IPS-18a (cell line): ENCODE data around the gene RIMS4.

ENCODE experiments used
- H3K27ac ChIP-seq: one replicate; pipeline ENCODE4 v1.5.1; 2013; ENCODE audit warnings: low read length
- H3K27me3 ChIP-seq: one replicate; pipeline ENCODE4 v1.6.1; 2013; ENCODE audit warnings: mild to moderate bottlenecking, low read length; ENCODE audit not compliant: control insufficient read depth, insufficient read depth
- H3K36me3 ChIP-seq: one replicate; pipeline ENCODE4 v1.6.1; 2013; ENCODE audit warnings: low read depth, low read length; ENCODE audit not compliant: control insufficient read depth
- H3K4me1 ChIP-seq: one replicate; pipeline ENCODE4 v1.6.1; 2013; ENCODE audit warnings: low read depth, low read length; ENCODE audit not compliant: control insufficient read depth
- H3K4me3 ChIP-seq: one replicate; pipeline ENCODE4 v1.5.1; 2013; ENCODE audit warnings: low read length
- H3K9ac ChIP-seq: one replicate; pipeline ENCODE4 v1.6.1; 2013; ENCODE audit warnings: mild to moderate bottlenecking, low read length, moderate library complexity
- H3K9me3 ChIP-seq: one replicate; pipeline ENCODE4 v1.6.1; 2013; ENCODE audit warnings: low read depth, low read length; ENCODE audit not compliant: control insufficient read depth

RIMS4 gene

GRCh38 chr20:44734938-44735337 lies 75.4 kb downstream of the RIMS4 start:
- Histone ChIP-seq H3K9me3 (no peaks in the 10 kb centered on the region), H3K4me3 (no peak overlapping the region), H3K27ac (no peak overlapping the region), H3K9ac (no peak overlapping the region), H3K36me3 (no peaks in the 10 kb centered on the region), H3K27me3 (no peaks in the 10 kb centered on the region), H3K4me1 (peaks cover 3% of the 10 kb centered on the region)

- H3K9me3 ChIP-seq = no peaks in the 10 kb centered on the region
- H3K36me3 ChIP-seq = no peaks in the 10 kb centered on the region
- H3K27ac ChIP-seq = no peak overlapping the region
- H3K4me3 ChIP-seq = no peak overlapping the region
- no peaks in the 10 kb centered on the region for H3K27me3 ChIP-seq
- H3K9ac ChIP-seq = no peak overlapping the region
- peaks cover 14% of the 10 kb centered on the region for H3K4me1 ChIP-seq
These were observed 76.8 kb downstream of the RIMS4 start for GRCh38 chr20:44733341-44734069.

DNA sequence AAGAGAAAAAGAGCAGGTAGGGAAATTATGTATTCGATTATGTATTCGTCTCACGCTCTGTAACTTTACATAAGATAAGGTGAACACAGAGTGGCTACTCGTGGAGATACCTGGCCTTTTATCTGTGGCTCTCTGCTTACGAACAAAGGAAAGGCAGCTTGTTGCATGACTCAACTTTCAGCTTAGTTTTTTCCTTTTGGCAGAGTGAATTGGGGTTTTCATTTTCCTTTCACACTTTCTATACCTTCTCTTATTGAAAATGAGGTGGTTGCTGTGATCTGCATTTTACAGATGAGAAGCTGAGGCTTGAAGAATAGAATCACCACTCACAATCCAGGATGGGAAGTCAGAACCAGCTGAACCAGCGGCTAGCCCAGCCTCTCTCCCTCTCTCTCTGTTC lies 78.0 kb downstream of the RIMS4 start:
- no peaks in the 10 kb centered on the region for H3K27me3 ChIP-seq
- no peaks in the 10 kb centered on the region for H3K9me3 ChIP-seq
- H3K4me3 ChIP-seq = no peak overlapping the region
- no peak overlapping the region for H3K27ac ChIP-seq
- peaks cover 14% of the 10 kb centered on the region for H3K4me1 ChIP-seq
- no peaks in the 10 kb centered on the region for H3K36me3 ChIP-seq
- no peak overlapping the region for H3K9ac ChIP-seq

DNA sequence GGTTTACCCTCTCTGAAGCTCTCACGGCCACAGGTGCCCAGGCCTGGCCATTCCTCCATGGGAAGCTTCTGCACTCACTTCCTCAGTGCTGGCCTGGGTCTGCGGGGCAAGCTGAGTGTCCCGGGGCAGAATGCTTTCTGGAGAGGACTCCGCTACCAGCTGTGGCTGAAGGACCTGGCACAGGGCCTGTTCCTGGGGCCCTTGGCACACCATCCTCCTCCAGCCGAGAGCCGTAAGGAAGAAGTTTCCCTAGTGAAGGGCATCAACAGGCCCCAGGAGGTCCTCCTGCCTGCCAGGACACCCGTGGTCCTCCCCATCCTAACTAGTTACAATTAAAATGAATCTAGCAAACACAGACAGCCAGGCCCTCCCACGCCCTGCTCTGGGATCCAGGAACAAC lies 78.7 kb downstream of the RIMS4 start:
- H3K27me3 ChIP-seq = no peaks in the 10 kb centered on the region
- H3K4me3 ChIP-seq = no peak overlapping the region
- H3K9ac ChIP-seq = no peak overlapping the region
- H3K4me1 ChIP-seq = peaks cover 14% of the 10 kb centered on the region
- H3K27ac ChIP-seq = no peak overlapping the region
- no peaks in the 10 kb centered on the region for H3K36me3 ChIP-seq
- H3K9me3 ChIP-seq = no peaks in the 10 kb centered on the region

- Histone ChIP-seq H3K27me3 (no peaks in the 10 kb centered on the region), H3K4me3 (no peak overlapping the region), H3K36me3 (no peaks in the 10 kb centered on the region), H3K9me3 (no peaks in the 10 kb centered on the region), H3K27ac (no peak overlapping the region), H3K4me1 (peaks cover 11% of the 10 kb centered on the region), H3K9ac (no peak overlapping the region)
These were observed 79.9 kb downstream of the RIMS4 start for GRCh38 chr20:44730441-44730840.

- Histone ChIP-seq H3K9ac (no peak overlapping the region), H3K4me1 (peaks cover 11% of the 10 kb centered on the region), H3K27ac (no peak overlapping the region), H3K36me3 (no peaks in the 10 kb centered on the region), H3K4me3 (no peak overlapping the region), H3K9me3 (no peaks in the 10 kb centered on the region), H3K27me3 (no peaks in the 10 kb centered on the region)
These were observed 81.4 kb downstream of the RIMS4 start for GRCh38 chr20:44728801-44729443.

- H3K27ac ChIP-seq = no peak overlapping the region
These were observed 82.7 kb downstream of the RIMS4 start for GRCh38 chr20:44727651-44728050.

GRCh38 chr20:44727039-44727438 lies 83.3 kb downstream of the RIMS4 start:
- H3K27ac ChIP-seq = no peak overlapping the region
- H3K9ac ChIP-seq = no peak overlapping the region

More at GRCh38 chr20:44727651-44728050, 82.7 kb downstream of the RIMS4 start:
- Histone ChIP-seq H3K36me3 (no peaks in the 10 kb centered on the region), H3K27me3 (no peaks in the 10 kb centered on the region), H3K4me3 (no peak overlapping the region), H3K4me1 (peaks cover 11% of the 10 kb centered on the region), H3K9ac (no peak overlapping the region), H3K9me3 (no peaks in the 10 kb centered on the region)

DNA sequence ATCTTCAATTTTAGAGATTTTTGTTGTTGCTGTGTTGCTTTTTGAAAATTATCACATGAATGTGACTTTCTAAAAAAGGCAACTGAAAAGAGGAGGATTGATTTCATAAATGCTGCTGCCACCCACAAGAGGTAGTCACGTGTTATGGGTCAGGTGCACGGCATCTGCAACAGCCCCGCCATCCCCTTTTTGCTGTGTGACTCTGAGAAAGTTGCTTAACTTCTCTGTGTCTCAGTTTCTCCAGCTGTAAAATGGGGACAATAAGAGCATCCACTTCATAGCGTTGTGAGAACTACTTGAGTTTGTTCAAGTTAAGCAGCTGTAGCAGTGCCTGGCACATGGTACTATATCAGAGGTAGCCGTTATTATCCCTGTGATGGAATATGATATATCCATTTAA lies 84.5 kb downstream of the RIMS4 start:
- H3K27ac ChIP-seq = no peak overlapping the region
- no peak overlapping the region for H3K9ac ChIP-seq
- no peaks in the 10 kb centered on the region for H3K36me3 ChIP-seq
- H3K4me3 ChIP-seq = no peak overlapping the region
- peaks cover 11% of the 10 kb centered on the region for H3K4me1 ChIP-seq
- H3K27me3 ChIP-seq = no peaks in the 10 kb centered on the region
- no peaks in the 10 kb centered on the region for H3K9me3 ChIP-seq

More at GRCh38 chr20:44727039-44727438, 83.3 kb downstream of the RIMS4 start:
- no peaks in the 10 kb centered on the region for H3K9me3 ChIP-seq
- H3K4me1 ChIP-seq = peaks cover 11% of the 10 kb centered on the region
- no peaks in the 10 kb centered on the region for H3K27me3 ChIP-seq
- H3K4me3 ChIP-seq = no peak overlapping the region
- no peaks in the 10 kb centered on the region for H3K36me3 ChIP-seq

- no peak overlapping the region for H3K27ac ChIP-seq
- H3K9ac ChIP-seq = no peak overlapping the region
- no peak overlapping the region for H3K4me3 ChIP-seq
- H3K27me3 ChIP-seq = no peaks in the 10 kb centered on the region
- H3K36me3 ChIP-seq = no peaks in the 10 kb centered on the region
- no peaks in the 10 kb centered on the region for H3K9me3 ChIP-seq
- H3K4me1 ChIP-seq = peaks cover 11% of the 10 kb centered on the region
These were observed 85.8 kb downstream of the RIMS4 start for GRCh38 chr20:44724423-44725091.

DNA sequence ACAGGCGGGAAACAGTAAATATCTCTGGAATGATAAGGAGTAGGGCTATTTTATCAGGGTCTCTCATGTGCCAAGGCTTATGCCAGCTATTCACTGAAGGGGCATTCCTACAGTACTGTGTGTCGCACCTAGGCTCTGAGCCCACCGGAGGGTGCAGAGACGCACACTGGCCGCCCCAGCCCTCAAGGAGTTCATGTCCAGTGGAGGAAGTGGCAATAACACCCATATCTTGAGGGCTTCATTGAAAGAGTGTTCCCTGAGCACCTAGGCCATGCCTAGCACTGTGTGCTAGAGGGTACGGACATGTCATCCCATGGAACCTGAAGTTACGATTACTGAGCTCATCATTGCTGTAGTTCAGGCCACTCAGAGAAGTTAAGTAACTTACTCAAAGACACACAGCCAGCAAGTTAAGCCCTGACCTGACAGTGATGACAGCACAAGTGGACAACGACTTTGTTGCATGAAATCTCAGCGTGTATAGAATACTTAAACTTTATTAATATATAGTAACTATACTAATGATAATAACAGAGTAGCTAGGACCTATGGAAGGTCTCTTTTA lies 86.5 kb downstream of the RIMS4 start:
- H3K4me3 ChIP-seq = no peak overlapping the region
- H3K36me3 ChIP-seq = no peaks in the 10 kb centered on the region
- peaks cover 4% of the 10 kb centered on the region for H3K4me1 ChIP-seq
- H3K9ac ChIP-seq = no peak overlapping the region
- no peaks in the 10 kb centered on the region for H3K27me3 ChIP-seq
- H3K9me3 ChIP-seq = no peaks in the 10 kb centered on the region
- no peak overlapping the region for H3K27ac ChIP-seq
